Embryonic facial prominence (tissue), 1 donor: ENCODE results near the gene NACC2.

Source experiments
- DNase-seq: peaks from one replicate; pipeline ENCODE4 v3.0.0-alpha.2; 2016; ENCODE audit errors: extremely low spot score

Gene NACC2

DNA sequence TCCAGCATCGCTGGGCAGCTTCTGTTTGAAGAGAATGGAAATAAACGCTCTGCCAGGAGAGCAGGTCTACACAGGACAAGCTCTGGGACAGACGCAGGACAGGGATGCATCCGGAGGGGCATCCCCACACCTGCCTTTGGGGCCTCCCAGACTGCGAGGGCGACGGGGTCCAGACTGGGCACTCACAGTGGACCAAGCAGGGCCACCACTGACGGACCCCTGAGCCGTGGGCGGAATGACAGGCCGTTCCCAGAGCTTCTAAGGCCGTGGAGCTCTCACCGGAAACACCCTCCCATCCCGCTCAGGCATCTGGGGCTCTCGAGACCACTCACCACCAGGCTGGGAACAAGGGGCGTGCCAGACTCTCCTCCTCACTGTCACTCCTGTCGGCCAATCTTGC, 34.1 kb upstream of the NACC2 start:
- DNase-seq, result no peak

DNA sequence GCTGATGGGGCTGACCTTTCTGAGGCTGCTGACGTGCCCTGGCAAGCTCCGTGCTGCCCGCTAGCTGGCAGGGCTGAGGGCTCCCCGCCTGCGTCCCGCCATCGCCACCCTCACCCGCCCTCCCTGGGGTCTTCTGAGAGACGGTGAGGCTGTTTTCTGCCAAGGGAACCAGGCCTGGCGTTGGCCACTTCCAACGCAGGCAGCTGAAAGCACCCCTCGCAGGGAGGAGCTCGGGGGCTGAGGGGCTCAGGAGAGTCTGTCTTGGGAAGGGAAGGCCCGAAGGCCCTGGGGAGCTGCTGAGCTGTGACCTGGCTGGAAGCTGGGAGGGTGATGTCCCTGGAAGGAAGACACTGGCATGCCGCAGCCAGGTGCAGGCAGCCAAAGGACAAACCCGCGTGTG, 33.3 kb upstream of the NACC2 start:
- no peak for DNase-seq

DNA sequence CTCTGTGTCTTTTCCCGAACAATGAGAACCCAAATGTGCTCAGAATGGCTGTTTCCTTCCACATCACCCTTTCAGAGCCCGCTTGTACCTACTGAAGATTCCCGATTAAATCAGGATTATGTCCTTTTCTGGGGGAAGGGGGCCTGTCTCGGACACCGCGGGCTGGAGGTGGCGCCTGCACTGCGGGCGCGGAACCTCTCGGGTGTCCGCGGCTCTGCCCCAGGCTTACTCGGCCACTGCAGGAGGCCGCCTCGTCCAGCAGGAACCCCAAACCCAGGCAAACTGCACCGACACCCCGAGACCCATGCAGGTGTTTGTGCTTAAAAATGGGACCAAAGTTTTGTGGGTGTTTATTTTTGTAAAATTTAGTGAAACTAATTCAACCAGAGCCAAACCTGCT, 32.2 kb upstream of the NACC2 start:
- no peak for DNase-seq

DNA sequence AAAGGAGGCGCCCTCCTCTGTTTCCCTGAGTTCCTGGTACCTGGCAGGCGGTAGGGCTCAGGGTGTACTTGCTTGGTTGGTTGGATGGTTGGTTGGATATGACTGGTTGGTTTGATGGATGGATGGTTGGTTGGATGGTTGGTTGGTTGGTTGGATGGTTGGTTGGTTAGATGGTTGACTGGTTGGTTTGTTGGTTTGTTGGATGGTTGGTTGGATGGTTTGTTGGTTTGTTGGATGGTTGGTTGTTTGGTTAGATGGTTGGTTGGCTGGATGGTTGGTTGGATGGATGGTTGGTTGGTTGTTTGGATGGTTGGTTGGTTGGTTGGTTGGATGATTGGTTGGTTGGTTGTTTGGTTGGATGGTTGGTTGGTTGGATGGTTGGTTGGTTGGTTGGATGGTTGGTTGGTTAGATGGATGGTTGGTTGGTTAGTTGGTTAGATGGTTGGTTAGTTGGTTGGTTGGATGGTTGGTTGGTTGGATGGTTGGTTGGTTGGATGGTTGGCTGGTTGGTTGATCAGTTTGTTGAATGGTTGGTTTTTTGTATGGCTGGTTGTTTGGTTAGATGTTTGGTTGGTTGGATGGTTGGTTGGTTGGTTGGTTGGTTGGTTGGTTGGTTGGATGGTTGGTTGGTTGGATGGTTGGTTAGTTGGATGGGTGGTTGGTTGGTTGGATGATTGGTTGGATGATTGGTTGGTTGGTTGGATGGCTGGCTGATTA, 30.0 kb upstream of the NACC2 start:
- no peak for DNase-seq

DNA sequence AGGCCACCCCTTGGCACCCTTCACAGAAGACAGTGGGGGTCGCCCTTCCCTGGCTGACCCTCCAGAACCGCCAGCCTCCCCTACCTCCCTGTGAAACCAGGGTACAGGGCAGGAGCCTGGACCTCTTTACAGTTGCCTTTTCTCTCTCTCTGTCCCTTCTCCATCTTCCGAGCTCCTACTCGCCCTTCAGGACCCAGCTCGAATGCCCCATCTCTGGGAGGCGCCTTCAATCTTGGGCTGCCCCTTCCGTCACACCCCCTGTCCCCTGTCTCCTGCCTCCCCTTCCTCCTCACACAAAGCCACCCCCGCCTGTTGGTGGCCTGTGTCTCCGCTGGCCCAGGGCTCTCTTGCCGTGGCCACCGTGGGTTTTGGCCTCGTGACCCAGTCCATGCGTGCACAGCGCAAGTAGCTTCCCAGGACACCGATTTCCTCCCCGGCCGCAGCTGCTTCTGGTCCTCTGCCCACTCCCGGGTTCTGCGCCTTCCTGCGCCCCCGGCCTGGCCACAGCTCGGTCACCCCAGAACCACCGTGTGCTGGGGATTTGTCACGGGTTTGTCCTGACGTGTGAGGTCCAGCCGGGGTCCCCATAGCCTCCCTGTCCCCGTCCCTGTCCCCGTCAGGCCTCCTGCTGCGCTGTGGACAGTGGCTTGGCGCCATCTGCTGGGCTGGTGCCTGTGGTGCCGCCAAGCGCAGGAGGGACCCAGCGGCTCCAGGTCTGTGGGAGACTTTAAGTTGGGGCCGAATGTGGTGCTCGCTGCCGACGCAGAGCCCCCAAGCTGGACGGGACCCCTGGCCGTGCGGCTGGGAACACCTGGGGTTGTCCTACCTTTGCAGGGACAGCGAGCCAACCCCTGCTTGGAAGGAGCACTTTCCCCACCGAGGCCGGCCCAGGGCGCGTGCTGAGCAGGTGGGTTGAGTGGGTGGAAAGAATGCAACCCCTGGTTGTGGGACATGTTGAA, 27.6 kb upstream of the NACC2 start:
- no peak for DNase-seq

DNA sequence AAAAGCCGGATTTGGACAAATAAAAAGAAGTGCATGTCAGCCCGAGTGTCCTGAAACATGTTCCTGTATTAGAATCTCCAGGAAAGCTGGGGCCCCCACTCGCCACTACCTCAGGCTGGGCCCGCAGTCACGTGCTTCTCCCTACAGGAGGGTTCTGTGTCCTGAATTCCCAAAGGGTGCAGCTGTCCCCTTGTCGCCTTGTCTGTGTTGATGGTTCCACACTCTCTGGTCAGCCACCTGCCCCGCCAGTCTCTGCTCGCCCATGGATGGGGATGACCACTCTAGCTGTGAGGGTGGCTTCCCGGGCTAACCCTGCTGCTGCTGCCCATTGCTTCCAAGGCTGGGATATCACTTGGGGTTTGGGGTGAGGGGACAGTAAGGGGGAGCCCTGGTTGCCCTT, 26.7 kb upstream of the NACC2 start:
- no peak for DNase-seq

DNA sequence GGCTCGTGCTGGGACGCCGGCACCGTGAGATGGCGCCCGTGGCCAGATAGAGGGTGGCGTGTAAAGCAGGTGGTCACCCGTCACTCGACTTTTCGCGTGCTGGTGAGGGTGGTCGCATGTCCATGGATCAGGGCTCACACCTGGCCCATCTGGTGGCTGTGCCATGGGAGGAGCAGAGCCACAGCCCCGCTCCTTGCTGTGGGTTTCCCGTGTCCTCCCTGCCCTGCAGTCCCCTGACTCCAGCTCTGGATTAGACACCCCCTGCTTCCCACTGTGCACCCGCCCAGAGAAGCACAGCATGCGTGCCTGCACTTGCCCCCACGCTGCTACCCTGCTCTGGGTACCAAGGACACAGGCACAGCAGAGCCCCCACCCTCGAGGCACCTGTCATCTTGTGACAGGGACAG, 25.4 kb upstream of the NACC2 start:
- no peak for DNase-seq

DNA sequence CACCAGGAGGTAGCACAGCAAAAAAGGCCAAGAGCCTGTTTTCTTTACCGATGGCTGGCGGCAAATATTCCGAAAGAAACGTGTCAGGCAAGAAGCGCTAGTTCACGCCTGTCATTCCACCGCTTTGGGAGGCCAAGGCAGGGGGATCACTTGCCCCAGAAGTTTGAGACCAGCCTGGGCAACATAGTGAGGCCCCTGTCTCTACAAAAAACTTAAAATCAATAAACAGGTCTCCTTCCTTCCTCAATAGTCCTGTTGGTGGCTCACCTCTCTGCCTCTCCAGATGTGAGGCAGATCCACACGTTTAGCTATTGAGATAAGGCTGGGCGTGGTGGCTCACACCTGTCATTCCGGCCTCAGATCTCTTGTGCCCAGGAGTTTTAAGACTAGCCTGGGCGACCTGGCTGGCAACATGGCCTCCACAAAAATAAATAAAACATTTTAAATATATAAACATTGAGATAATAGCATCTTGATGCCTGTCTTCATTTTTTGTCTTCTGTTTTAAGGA, 24.8 kb upstream of the NACC2 start:
- no peak for DNase-seq

DNA sequence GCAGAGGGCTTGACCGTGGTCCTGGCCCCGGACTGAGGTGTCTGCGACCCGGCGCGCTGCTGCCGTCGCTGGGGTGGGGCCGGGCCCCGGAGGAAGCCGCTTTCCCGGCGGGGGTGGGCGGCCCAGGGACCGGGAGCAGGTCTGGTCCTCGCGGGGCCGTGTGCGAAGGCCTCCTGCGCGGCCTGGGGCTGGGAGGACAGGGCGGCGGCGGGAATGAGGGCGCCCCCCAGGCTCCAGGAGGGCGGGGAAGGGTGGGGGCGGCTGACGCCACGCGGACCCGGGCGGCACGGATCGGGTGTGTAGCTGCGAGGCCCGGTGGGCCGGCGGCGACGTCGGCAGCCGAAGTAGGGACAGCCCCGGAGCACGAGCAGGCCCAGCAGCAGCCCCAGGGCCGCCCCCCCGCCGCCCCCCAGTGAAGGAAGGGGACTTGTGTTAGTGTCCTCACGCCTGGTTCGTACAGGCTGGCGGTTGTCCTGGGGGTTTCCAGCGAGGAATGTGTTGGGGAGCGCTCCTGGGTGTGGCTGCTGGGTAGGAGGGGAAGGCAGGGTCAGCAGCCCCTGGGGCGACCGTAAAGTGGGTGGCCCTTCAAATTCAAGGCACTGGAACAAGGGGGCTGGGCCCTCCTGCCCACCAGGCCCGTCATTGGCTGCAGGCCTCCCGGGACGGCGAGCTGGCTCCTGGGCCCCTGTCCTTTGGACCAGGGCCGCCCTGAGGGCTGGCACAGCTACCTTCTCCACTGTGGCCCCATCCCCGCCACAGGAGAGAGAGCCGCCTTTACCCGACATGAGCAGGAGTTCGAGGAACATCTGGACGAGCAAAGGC, 24.2 kb upstream of the NACC2 start:
- no peak for DNase-seq

DNA sequence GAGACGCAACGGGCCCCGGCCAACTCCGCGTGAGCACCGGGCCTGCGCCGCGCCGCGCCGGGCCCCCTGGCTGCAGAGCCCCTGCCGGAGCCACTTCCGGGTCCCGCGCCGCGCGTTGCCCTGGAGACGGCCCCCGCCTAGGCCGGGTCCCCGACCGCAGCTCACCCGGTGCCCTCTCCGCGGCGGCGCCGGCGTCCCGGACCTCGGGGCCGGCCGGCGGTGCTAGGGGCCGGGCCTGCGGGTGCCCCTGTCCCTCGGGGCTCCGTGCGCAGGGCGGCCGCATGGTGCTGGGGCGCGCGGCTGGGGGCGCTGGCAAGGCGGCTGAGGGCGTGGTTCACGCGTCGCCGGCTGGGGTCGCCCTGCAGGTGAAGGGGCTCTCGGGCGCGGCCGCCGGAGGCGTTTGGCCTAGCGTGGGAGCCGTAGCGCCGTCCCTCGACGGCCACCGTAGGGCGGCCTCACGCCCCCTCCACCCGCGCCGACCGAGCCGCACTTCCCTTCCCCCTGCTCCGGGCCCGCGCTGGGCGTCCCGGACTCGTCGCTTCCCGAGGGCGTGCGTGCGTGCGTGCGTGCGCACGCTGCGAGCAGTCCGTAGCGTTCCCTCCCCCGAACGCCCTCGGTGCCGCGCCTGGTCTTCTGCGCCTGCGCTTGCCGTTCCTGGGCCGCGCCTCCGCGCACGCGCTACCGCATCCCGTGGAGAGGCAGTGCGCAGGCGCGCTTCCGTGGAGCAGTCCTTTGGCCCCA, 23.4 kb upstream of the NACC2 start, which contains the start of gene TMEM250:
Gene TMEM250, minus strand, starts transcription at position 556 of the 741 bp plus-strand sequence. CDS start 1,975 bp downstream, outside the sequence.
- peak; percentile 92 for DNase-seq

DNA sequence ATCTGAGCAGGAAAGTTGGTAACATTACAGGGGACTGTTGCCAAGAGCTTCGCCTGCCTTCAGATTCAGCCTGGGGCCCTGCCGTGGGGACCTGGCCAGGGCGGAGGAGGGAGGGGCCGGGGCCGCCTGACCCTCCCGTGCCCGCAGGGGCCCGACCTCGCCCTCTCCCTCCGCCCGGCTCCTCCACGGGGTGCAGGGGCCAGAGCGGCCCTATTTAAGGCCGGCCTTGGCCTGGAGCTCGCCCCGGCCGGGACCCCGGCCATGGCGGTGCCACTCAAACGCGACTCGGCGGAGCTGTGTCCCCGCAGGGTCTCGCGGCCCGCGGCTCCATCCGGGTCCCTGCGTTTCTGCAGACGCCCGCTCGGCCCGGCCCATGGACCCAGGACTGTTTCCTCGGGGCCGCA, 22.8 kb upstream of the NACC2 start:
- no peak for DNase-seq

DNA sequence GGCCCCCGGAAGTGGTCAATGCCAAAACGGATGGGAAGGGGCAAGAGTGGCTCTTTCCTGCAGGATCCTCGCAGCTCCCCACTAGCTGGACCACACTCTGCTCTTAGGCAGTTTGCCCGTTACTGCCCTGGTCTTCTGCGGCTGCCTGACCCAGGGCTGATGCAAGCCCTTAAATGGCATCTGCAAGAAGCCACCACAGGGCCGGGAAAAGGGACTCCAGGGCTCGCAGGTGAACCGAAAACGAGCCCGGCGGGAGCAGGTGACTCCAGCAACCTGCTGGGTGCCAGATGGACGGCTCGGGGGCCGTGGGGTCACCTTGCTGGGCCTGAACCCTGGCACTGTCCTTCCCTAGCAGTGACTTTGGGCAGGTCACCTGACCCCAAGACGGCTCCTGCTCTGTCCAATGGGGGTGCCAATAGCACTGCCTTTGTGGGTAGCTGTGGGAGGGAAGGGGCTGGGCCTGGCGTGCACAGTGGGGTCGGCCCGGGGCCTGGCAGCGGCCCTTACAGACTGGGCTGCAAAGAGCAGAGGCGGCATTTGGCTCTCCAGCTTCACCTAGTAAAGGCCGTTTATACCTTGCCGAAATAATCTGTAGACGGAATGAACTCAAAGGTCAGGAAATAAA, 22.3 kb upstream of the NACC2 start:
- DNase-seq, result no peak

DNA sequence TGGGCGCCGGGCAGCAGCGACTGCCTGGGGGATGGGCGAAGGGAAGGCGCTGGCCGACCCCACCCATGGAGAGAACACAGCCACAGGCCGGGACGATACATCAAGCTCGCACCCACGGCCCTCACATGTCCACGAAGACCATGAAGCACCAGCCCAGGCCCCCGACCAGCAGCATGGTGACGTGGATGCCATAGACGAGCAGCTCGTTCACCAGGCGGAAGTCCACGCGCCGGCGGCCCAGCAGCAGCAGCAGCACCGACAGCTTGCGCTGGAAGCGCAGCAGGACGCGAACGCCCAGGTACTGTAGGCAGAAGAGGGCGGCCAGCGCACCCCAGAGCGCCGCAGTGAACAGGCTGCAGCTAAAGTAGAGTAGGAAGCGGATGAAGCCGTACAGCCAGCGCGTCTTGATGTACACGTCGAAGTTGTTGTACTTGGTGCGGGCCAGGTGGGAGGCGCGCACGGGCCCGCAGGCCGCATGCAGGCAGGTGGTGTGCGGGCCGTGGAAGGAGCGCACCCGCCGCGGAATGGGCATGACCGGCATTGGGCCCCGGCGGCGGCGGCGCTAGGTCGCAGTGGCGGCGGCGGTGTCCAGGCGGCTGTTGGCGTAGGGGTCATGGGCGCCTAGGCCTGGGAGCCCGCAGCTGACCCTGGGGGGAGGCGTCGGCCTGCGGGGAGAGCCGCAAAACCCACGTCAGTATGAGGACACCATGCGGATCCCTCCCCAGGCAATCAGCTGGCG, 21.4 kb upstream of the NACC2 start:
- DNase-seq, result no peak

DNA sequence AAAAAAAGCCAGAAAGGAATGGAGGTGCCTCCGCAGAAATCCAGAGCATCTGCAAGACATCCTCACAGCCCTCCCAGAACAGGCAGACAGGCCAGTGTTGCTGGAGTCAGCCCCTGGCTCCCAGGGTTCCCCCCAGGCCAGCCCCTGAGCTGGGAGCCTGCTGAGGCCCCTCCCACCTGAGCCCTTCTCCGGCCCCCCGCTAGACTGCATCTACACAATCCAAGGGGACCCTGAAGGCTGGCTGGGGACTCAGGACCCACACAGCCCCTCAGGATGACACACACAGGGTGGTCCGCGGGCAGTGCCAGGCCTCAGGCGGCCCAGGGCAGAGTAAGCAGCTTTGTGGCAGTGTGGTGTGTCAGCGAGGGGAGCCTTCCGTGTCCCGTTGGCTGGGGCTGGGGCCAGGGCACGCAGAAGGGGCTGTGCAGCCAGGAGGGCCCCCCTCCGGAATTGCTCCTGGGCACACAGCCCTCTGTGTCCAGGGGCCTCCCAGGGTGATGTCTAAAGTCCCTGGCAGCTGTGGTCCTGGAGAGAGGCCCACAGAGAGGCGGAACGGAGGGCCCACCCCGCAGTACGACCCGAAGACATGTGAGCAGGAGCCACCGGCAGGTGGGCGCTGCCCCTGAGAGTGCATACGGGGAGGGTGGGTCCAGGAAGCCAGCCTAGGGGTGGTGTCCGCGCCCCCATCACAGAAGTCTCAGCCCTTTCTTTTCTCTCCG, 20.7 kb upstream of the NACC2 start:
- DNase-seq, result no peak

DNA sequence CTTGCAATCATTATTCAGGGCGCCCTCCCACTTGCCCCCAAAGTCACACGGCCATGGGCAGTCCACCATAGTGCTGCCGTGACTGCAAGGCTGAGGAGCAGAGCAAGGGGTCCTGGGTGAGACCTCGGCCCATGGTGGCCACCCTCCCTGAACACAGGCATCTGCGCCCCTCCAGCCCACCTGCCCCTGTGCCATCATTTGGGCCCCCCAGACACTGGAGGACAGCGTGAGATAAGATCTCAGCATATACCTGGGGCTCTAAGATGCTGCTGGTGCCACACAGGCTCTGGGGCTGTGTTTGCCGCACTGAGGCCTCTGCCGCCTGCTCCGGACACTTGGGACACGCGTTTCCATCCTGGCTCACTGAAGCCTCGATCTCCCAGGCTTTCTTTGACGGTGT, 20.1 kb upstream of the NACC2 start:
- no peak for DNase-seq

DNA sequence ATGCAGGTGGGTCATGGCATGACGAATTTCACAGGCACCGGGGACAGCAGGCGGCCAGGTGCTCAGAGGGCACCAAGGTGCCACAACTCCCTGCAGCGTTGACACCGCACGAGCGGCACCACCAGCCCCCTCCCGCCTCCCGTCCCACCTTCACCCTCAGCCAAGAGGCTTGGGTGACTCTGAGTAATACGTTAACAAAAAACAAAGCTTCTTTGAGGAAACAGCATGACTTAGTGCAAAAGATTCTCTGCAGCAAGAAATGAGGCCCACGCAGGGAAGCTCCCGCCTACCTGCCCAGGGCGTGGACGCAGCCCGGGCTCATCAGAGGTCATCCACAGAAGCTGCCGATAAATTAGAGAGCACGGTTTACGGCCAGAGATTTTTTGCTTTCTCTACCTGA, 19.5 kb upstream of the NACC2 start:
- no peak for DNase-seq

DNA sequence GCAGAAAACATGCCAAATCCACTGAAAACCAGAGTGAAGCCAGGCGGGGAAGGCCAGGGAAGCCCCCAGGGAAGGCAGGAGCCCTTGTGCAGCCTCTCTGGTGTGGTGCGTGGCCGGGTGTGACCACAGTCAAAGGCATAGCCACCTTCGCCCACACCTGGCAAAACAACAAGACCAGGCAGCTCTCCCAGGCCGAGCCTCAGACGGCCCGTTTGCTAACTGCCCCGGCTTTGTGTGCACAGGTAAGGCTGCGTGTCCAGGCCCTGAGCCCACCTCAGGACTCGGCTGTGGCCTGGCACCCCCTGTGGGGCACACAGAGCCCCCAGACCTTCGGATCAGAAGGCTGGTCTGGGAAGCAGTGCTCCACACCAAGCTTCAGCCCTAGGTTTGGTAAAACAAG, 17.5 kb upstream of the NACC2 start:
- DNase-seq, result no peak

DNA sequence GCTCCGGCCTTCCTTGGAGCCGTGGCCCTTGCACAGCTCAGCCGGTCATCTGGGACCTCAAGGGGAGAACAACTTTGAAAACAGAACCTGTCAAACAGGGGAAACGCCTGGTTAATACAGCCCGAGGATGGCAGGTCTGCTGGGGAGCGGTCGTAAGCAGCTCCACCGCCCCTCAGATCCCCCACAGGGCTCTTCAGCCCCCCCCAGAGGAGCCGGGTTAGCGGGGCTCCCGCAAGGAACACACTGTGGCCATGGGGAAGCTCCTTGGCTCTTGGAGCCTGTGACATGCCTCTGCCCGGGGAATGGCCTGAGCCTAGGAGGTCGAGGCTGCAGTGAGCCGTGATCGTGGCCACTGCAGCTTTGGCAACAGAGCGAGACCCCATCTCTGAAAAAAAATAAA, 16.8 kb upstream of the NACC2 start:
- no peak for DNase-seq

DNA sequence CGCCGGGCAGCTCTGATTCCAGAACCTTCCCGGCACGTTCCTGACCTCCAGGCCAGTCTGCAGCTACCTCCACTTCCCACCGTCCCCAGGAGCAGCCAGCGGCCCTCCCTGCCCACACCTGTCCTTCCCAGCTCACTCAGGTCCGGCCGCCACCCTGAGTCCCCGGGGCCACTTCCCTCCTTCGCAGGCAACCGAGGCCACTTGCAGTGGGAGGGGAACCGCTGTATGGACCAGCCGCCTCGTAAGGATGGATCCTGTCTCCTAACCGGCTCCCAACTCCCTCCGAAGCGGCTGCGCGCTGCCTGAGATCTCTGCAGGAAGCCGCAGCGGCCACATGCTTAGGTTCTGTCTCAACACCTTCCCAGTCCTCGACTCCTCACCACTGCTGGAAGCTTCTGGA, 16.1 kb upstream of the NACC2 start:
- no peak for DNase-seq
